Hepatocyte (in vitro differentiated cells): ENCODE data around the gene IYD. TPM values are rescaled to one million over a fixed set of nuclear protein-coding genes. Genes with fewer than 3 reads are reported as not detected.

ENCODE experiments used
- DNase-seq: peaks from one replicate; pipeline ENCODE4 v3.0.0-alpha.2; 2016; ENCODE audit warnings: low spot score
- H2AFZ ChIP-seq: fragments of 200-600 bp; sonication (generic); 2 replicates; pipeline ENCODE4 v1.6.0; 2016; ENCODE audit warnings: antibody characterized with exemption, mild to moderate bottlenecking
- H3K27ac ChIP-seq: fragments of 200-600 bp; sonication (generic); 2 replicates; pipeline ENCODE4 v1.5.1; 2016; ENCODE audit warnings: mild to moderate bottlenecking
- H3K27me3 ChIP-seq: fragments of 200-600 bp; sonication (generic); 2 replicates; pipeline ENCODE4 v1.6.1; 2016
- H3K36me3 ChIP-seq: fragments of 200-600 bp; sonication (generic); replicated peaks from 2 replicates; pipeline ENCODE4 v1.5.1; 2016; ENCODE audit warnings: low read depth; ENCODE audit not compliant: insufficient read depth
- H3K4me1 ChIP-seq: fragments of 200-600 bp; sonication (generic); 2 replicates; pipeline ENCODE4 v1.5.1; 2016; ENCODE audit warnings: mild to moderate bottlenecking, moderate library complexity; ENCODE audit not compliant: insufficient read depth
- H3K4me2 ChIP-seq: fragments of 200-600 bp; sonication (generic); 2 replicates; pipeline ENCODE4 v1.6.0; 2016
- H3K4me3 ChIP-seq: fragments of 200-600 bp; sonication (generic); 2 replicates; pipeline ENCODE4 v1.5.1; 2016; ENCODE audit warnings: mild to moderate bottlenecking
- H3K79me2 ChIP-seq: fragments of 200-600 bp; sonication (generic); 2 replicates; pipeline ENCODE4 v1.6.0; 2017; ENCODE audit warnings: mild to moderate bottlenecking
- H3K9me2 ChIP-seq: fragments of 200-600 bp; sonication (generic); replicated peaks from 2 replicates; pipeline ENCODE4 v1.6.0; 2017; ENCODE audit warnings: mild to moderate bottlenecking; ENCODE audit not compliant: insufficient read depth
- H3K9me3 ChIP-seq: fragments of 200-600 bp; sonication (generic); 2 replicates; pipeline ENCODE4 v1.5.1; 2016; ENCODE audit warnings: low read depth, mild to moderate bottlenecking
- H4K20me1 ChIP-seq: fragments of 200-600 bp; sonication (generic); 2 replicates; pipeline ENCODE4 v1.6.0; 2016; ENCODE audit warnings: mild to moderate bottlenecking; ENCODE audit not compliant: insufficient read depth, poor library complexity, severe bottlenecking
- EZH2 ChIP-seq: fragments of 200-600 bp; sonication (generic); IDR thresholded peaks from 2 replicates; pipeline ENCODE4 v1.6.1; 2016; ENCODE audit warnings: antibody characterized with exemption, mild to moderate bottlenecking, borderline replicate concordance
- EZH2phosphoT487 ChIP-seq: fragments of 200-600 bp; sonication (generic); IDR thresholded peaks from one replicate; pipeline ENCODE4 v1.6.1; 2018; ENCODE audit warnings: antibody characterized with exemption, mild to moderate bottlenecking, low read depth, moderate library complexity; ENCODE audit not compliant: unreplicated experiment, severe bottlenecking
- WGBS: methylation state at CpG from one replicate; pipeline ENCODE4 v1.1.6; 2016; ENCODE audit warnings: low lambda C conversion rate; ENCODE audit errors: missing lambda C conversion rate; 5-methylcytosine and 5-hydroxymethylcytosine counted together
- polyA plus RNA-seq: library from polyadenylated mRNA; unstranded; fragments of >200 nt; fragmentation: Nextera tagmentation; extraction: Ambion mirVana; gene quantifications from 2 replicates; pipeline ENCODE4 v1.2.1, GENCODE V29; 2016
- total RNA-seq: library from RNA; depleted of rRNA; stranded (reverse); fragments of >200 nt; gene quantifications from 2 replicates; pipeline ENCODE4 v1.2.3, GENCODE V29; 2014
- TF ChIP-seq, protein P1 (sequence below): fragments of 200-600 bp; sonication (generic); IDR thresholded peaks from 2 replicates; pipeline ENCODE4 v1.5.1; 2016; ENCODE audit warnings: antibody characterized with exemption, mild to moderate bottlenecking; ENCODE audit not compliant: poor library complexity

Gene IYD
- total and polyA plus RNA-seq, 2 experiments from 2014 or later = 3.1 to 8.5 TPM

DNA sequence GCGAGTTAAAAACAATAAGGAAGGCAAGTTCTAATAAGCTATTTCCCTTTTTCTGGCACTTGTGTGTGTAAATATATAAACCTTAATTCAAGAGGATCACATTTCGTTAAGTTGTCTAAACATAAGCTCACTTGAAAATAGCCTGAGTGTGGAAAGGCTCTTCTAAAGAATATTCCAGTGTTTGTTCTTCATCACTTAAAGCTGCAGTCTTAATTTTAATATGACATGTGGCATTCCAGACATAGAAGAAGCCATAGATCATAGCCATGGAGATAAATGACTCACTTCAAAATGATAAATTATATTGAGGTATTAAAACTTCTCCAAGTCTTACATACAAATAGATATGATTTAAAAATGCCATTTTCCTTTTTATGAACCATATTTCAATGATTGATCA lies 42.1 kb downstream of the IYD start:
- Histone ChIP-seq H3K9me3 (no peaks in the 10 kb centered on the region), H3K27me3 (no peaks in the 10 kb centered on the region), H3K4me3 (no peak overlapping the region), H2AFZ (no peak overlapping the region), H3K9me2 (no peaks in the 10 kb centered on the region), H3K79me2 (no peaks in the 10 kb centered on the region), H3K36me3 (no peaks in the 10 kb centered on the region), H3K4me2 (no peak overlapping the region), H4K20me1 (no peaks in the 10 kb centered on the region), H3K4me1 (peaks cover 9% of the 10 kb centered on the region), H3K27ac (no peak overlapping the region)
- no peak for DNase-seq
- WGBS = 25% methylated on average over 2 of the region's 2 CpGs
- TF ChIP-seq, protein P1, sequence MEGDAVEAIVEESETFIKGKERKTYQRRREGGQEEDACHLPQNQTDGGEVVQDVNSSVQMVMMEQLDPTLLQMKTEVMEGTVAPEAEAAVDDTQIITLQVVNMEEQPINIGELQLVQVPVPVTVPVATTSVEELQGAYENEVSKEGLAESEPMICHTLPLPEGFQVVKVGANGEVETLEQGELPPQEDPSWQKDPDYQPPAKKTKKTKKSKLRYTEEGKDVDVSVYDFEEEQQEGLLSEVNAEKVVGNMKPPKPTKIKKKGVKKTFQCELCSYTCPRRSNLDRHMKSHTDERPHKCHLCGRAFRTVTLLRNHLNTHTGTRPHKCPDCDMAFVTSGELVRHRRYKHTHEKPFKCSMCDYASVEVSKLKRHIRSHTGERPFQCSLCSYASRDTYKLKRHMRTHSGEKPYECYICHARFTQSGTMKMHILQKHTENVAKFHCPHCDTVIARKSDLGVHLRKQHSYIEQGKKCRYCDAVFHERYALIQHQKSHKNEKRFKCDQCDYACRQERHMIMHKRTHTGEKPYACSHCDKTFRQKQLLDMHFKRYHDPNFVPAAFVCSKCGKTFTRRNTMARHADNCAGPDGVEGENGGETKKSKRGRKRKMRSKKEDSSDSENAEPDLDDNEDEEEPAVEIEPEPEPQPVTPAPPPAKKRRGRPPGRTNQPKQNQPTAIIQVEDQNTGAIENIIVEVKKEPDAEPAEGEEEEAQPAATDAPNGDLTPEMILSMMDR = no peak

DNA sequence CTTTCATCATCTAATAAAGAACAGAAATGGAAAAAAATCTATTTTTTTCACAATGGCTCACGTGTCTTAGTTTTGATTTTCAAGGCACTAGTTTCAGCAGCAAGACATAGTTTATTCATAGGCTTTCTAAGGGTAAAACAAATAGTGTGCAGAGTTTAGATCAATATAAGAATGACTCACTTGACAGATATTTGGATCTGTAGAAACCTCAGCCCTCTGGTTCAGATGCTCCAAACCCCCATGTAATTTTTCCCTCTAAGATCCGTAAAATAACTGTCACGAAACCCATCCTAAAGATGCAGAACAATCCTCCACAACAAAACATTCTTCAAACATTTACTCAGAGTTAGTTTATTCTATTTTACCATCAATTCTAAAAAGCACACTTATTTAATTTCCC lies 43.4 kb downstream of the IYD start:
- WGBS = 84% methylated on average over 3 of the region's 3 CpGs
- no peak overlapping the region for H3K4me2 ChIP-seq

DNA sequence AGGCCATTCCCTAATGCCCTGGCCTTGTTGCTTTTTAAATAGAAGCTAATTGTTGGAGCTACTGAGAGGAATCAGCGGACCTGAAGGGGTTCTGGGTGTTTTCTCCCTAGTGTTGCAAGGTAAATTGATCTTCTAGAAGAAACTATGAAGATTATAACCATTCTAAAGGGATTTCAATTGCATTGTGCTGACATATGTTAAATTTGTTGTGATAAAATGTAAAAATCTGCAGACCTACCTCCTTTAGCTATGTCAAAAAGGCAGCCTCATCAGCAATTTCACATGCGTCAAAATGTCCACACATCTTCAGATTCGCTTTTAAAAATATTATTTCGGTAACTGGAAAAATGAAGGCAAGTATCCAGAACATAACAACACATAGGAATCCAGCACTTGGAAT lies 44.4 kb downstream of the IYD start:
- TF ChIP-seq EZH2 (no peak), EZH2phosphoT487 (no peak)
- TF ChIP-seq, protein P1 = no peak

More for the DNA sequence above, 43.4 kb downstream of the IYD start:
- H3K79me2 ChIP-seq = no peaks in the 10 kb centered on the region
- no peak overlapping the region for H2AFZ ChIP-seq
- no peaks in the 10 kb centered on the region for H4K20me1 ChIP-seq
- H3K27ac ChIP-seq = no peak overlapping the region
- no peaks in the 10 kb centered on the region for H3K9me2 ChIP-seq
- no peaks in the 10 kb centered on the region for H3K36me3 ChIP-seq
- H3K4me1 ChIP-seq = peaks cover 9% of the 10 kb centered on the region
- no peak for TF ChIP-seq EZH2phosphoT487
- no peak for TF ChIP-seq EZH2
- TF ChIP-seq, protein P1 = no peak
- H3K27me3 ChIP-seq = no peaks in the 10 kb centered on the region
- H3K9me3 ChIP-seq = no peaks in the 10 kb centered on the region
- DNase-seq = no peak
- H3K4me3 ChIP-seq = no peak overlapping the region

DNA sequence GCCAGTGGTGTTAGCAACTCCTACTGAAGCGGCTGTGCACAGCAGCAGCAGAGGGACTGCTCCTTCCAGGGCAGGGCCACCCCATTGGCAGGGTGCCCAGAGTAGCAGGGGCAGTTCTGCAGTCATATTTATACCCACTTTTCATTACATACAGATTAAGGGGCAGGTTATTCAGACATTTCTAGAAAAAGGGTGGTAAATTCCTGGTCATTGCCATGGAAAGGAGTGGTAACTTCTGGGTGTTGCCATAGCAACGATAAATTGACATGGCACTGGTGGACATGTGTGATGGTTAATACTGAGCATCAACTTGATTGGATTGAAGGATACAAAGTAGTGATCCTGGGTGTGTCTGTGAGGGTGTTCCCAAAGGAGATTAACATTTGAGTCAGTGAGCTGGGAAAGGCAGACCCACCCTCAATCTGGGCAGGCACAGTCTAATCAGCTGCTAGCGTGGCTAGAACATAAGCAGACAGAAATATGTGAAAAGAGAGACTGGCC lies 45.0 kb downstream of the IYD start:
- H4K20me1 ChIP-seq = no peaks in the 10 kb centered on the region
- no peak overlapping the region for H3K4me2 ChIP-seq
- peaks cover 9% of the 10 kb centered on the region for H3K4me1 ChIP-seq
- H3K36me3 ChIP-seq = no peaks in the 10 kb centered on the region
- TF ChIP-seq EZH2phosphoT487 = no peak
- TF ChIP-seq, protein P1 = no peak
- no peak for TF ChIP-seq EZH2
- DNase-seq = no peak
- no peaks in the 10 kb centered on the region for H3K79me2 ChIP-seq
- H3K27ac ChIP-seq = no peak overlapping the region
- no peak overlapping the region for H3K4me3 ChIP-seq
- H3K9me2 ChIP-seq = no peaks in the 10 kb centered on the region
- H3K27me3 ChIP-seq = no peaks in the 10 kb centered on the region
- 82% methylated on average over 3 of the region's 3 CpGs for WGBS
- H3K9me3 ChIP-seq = no peaks in the 10 kb centered on the region
- no peak overlapping the region for H2AFZ ChIP-seq

More for the DNA sequence above, 44.4 kb downstream of the IYD start:
- 70% methylated on average over 4 of the region's 4 CpGs for WGBS
- Histone ChIP-seq H3K79me2 (no peaks in the 10 kb centered on the region), H3K27me3 (no peaks in the 10 kb centered on the region), H3K9me2 (no peaks in the 10 kb centered on the region), H3K27ac (no peak overlapping the region), H3K4me3 (no peak overlapping the region), H3K4me2 (no peak overlapping the region), H4K20me1 (no peaks in the 10 kb centered on the region), H3K4me1 (peaks cover 9% of the 10 kb centered on the region), H2AFZ (no peak overlapping the region), H3K9me3 (no peaks in the 10 kb centered on the region), H3K36me3 (no peaks in the 10 kb centered on the region)
- no peak for DNase-seq
